ENCODE measurements around the gene TNNT2.

TNNT2 gene

DNA sequence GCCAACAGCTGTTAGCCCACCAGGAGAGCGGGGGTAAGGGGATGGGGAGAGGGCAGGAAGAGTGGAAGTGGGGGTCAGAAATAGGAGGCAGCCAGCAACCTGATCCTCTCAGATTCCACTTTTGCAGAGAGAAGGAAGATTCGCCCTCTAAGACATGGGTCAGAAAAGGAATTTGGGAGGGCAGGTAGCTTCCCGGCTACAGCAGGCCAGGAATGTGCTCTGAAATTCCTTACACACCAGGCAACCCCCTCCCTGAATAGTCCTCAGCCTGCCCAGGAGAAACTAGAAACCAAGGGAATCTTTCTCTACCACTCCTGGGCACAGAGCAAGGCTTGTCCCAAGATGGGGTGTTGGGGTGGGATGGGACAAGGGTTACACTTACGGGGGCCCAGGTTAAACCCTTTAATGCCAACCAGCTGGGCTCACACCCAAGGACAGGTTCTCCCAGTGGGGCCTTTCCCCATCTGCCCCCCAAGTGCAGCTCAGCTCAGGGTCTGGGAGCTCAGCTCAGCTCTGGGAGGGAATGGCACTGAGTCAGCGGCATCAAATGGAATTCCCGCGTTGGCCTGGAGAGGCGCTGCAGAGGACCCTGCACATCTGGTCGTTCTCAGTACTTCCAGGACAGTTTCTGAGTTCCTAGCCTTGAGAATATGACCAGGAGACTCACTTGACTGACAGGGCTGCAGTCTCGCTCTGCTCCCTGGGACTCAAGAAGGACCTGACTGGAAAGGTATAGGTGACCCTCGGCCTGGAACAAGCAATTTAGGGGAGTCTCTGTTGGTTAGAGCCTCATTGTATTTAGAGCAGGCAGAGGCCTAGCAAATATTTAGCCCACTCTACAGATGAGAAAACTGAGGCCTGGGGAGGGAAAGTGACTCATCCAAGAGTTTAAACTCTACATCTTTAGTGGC lies 761 bp downstream of the TNNT2 start:
- Histone ChIP-seq H3K36me3 (ENCODE audit: control insufficient read depth, insufficient read depth, low read length) (no peaks in the 10 kb centered on the region), H3K9me3 (ENCODE audit: control insufficient read depth, low read length) (no peaks in the 10 kb centered on the region), H3K4me1 (ENCODE audit: control insufficient read depth, insufficient read depth, low read length, poor library complexity, severe bottlenecking) (peaks cover 16% of the 10 kb centered on the region), H3K27ac (ENCODE audit: low read depth, low read length, severe bottlenecking) (peak overlapping the region; percentile 87), H3K4me3 (ENCODE audit: extremely low read depth, insufficient read depth, low read length, poor library complexity, severe bottlenecking) (no peak overlapping the region)
- 10 to 13% methylated on average over 7 to 8 of the region's 11 CpGs for WGBS, 2 experiments (ENCODE audit: insufficient coverage in 2 of 2)

DNA sequence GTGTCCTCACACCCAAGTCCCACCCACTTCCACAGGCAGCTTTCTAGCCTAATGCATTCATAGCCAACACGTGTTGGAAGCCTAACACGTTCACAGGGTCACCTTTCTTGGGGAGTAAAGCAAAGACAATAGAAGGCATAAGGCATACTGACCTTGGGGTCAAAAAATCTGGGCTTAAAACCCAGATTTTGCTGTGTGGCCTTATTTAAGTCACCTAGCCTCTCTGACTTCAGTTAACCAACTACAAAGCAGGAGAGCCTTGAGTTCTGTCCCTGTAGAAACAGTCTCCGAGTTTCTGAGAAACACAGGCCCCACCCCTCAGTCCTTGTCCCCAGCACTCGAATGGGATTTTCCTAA lies 1.4 kb downstream of the TNNT2 start:
- H3K9me3 ChIP-seq (ENCODE audit: control insufficient read depth, low read length) = no peaks in the 10 kb centered on the region
- peaks cover 16% of the 10 kb centered on the region for H3K4me1 ChIP-seq (ENCODE audit: control insufficient read depth, insufficient read depth, low read length, poor library complexity, severe bottlenecking)
- no peak overlapping the region for H3K4me3 ChIP-seq (ENCODE audit: extremely low read depth, insufficient read depth, low read length, poor library complexity, severe bottlenecking)
- WGBS, 2 experiments (ENCODE audit: insufficient coverage in 2 of 2) = 44 to 61% methylated on average over 2 of the region's 4 CpGs
- no peaks in the 10 kb centered on the region for H3K36me3 ChIP-seq (ENCODE audit: control insufficient read depth, insufficient read depth, low read length)
- H3K27ac ChIP-seq (ENCODE audit: low read depth, low read length, severe bottlenecking) = peak overlapping the region; percentile 87

DNA sequence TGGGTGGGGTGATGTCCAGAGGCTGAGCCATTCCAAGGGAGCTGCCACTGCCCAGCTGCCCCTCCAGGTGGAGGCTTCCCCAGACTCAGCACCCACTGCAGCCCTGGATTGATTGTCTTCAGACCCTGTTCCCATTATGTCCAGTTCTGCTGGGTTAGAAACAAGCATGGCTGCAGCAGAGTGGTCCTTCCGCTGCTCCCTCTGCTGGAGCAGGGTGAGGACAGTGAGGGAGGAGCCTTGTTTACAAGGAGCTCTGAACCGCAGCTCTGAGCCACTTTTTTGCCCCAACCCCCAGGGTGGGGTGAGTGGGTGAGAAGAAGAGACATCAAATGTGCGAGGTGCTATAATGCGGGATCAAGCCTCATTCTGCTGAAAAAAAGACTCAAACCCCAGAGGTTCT lies 2.3 kb downstream of the TNNT2 start:
- Histone ChIP-seq H3K4me1 (ENCODE audit: control insufficient read depth, insufficient read depth, low read length, poor library complexity, severe bottlenecking) (peaks cover 16% of the 10 kb centered on the region), H3K36me3 (ENCODE audit: control insufficient read depth, insufficient read depth, low read length) (no peaks in the 10 kb centered on the region), H3K4me3 (ENCODE audit: extremely low read depth, insufficient read depth, low read length, poor library complexity, severe bottlenecking) (no peak overlapping the region), H3K27ac (ENCODE audit: low read depth, low read length, severe bottlenecking) (no peak overlapping the region), H3K9me3 (ENCODE audit: control insufficient read depth, low read length) (no peaks in the 10 kb centered on the region)
- WGBS, 2 experiments (ENCODE audit: insufficient coverage in 2 of 2) = 100% methylated on average over 2 of the region's 4 CpGs; no CpG with 5 or more reads in 1 of the 2 experiments

DNA sequence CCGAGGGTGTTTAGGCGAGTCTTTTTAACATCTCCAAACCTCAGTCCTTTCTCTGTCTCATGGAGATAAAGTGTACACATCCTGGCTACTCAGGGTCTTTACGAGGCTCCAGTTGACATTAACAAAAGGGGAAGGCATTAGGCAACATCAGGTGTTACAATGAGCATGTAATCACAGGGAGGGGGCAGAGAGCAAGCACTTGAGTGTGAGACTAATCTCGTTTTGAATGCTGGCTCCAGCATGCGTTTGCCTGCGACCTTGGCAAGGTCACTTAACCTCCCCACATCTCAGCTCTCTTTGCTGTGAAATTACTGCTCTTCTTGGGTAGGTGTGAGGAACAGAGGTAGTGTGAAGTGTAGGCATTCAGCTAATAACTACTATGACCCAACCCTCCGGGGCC lies 3.1 kb downstream of the TNNT2 start:
- Histone ChIP-seq H3K36me3 (ENCODE audit: control insufficient read depth, insufficient read depth, low read length) (no peaks in the 10 kb centered on the region), H3K4me3 (ENCODE audit: extremely low read depth, insufficient read depth, low read length, poor library complexity, severe bottlenecking) (no peak overlapping the region), H3K27ac (ENCODE audit: low read depth, low read length, severe bottlenecking) (no peak overlapping the region), H3K4me1 (ENCODE audit: control insufficient read depth, insufficient read depth, low read length, poor library complexity, severe bottlenecking) (peaks cover 16% of the 10 kb centered on the region), H3K9me3 (ENCODE audit: control insufficient read depth, low read length) (no peaks in the 10 kb centered on the region)
- WGBS, 2 experiments (ENCODE audit: insufficient coverage in 2 of 2) = 65 to 82% methylated on average over 3 to 4 of the region's 7 CpGs

DNA sequence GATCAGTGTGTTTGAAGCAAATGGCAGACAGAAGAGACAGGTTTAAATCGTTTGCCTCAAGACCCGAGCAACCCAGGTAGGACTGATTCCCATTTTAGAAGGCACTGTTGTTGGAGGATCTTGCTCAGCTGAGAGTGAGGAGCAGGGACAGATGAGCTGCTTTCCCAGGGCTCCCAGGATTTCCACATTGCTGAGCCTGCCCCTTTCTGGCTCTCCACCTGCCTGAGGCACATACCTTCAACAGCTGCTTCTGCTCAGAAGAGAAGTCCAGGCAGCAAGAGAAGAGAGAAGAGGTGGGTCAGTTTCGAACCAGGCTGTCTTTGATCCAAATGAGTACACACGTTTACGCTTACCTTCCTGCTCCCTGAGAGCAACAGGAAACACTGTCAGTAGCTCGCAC lies 5.7 kb downstream of the TNNT2 start:
- Histone ChIP-seq H3K27ac (ENCODE audit: low read depth, low read length, severe bottlenecking) (no peak overlapping the region), H3K36me3 (ENCODE audit: control insufficient read depth, insufficient read depth, low read length) (no peaks in the 10 kb centered on the region), H3K4me1 (ENCODE audit: control insufficient read depth, insufficient read depth, low read length, poor library complexity, severe bottlenecking) (peaks cover 10% of the 10 kb centered on the region), H3K4me3 (ENCODE audit: extremely low read depth, insufficient read depth, low read length, poor library complexity, severe bottlenecking) (no peak overlapping the region), H3K9me3 (ENCODE audit: control insufficient read depth, low read length) (no peaks in the 10 kb centered on the region)
- WGBS, 2 experiments (ENCODE audit: insufficient coverage in 2 of 2) = 87 to 90% methylated on average over 5 to 6 of the region's 6 CpGs

DNA sequence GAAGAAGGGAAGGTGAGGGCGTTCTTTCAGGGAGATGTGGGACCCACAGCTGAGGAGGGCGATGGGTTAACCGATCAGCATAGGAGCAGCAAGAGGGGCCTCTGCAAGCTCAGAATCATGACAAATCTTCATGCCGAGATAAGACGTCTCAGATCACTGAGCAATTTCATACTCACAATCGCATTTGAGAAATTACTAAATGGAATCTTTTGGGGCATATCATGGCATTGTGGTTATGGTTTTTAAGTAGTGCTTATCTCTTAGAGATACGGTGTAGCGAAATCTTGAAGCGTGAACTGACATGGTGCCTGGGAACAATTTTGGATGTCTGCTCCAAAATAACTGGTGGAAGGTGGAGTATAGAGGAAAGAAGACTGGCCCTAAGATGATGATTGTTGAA lies 6.2 kb downstream of the TNNT2 start:
- no peaks in the 10 kb centered on the region for H3K36me3 ChIP-seq (ENCODE audit: control insufficient read depth, insufficient read depth, low read length)
- no peak overlapping the region for H3K27ac ChIP-seq (ENCODE audit: low read depth, low read length, severe bottlenecking)
- WGBS, 2 experiments (ENCODE audit: insufficient coverage in 2 of 2) = 94 to 96% methylated on average over 9 of the region's 9 CpGs
- no peak overlapping the region for H3K4me3 ChIP-seq (ENCODE audit: extremely low read depth, insufficient read depth, low read length, poor library complexity, severe bottlenecking)
- no peaks in the 10 kb centered on the region for H3K9me3 ChIP-seq (ENCODE audit: control insufficient read depth, low read length)
- peaks cover 7% of the 10 kb centered on the region for H3K4me1 ChIP-seq (ENCODE audit: control insufficient read depth, insufficient read depth, low read length, poor library complexity, severe bottlenecking)

DNA sequence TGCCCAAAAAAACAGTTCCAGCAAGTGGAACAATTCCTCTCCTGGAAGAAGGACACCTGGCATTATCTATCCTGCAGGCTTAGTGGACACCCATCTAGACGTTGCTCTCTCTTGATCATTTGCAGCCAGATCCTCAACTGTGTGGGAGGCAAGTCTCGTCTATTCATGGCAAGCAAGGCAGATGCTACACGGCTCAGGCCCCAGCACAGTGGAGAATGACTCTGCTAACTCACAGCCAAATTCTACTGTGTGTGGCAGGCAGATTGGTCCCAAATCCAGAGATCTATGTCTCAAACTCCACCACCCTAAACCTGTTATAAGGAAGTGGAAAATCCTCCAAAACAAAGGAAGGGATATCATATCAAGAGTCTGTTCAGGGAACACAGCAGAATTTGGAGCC lies 7.0 kb downstream of the TNNT2 start:
- H3K4me1 ChIP-seq (ENCODE audit: control insufficient read depth, insufficient read depth, low read length, poor library complexity, severe bottlenecking) = peaks cover 1% of the 10 kb centered on the region
- H3K27ac ChIP-seq (ENCODE audit: low read depth, low read length, severe bottlenecking) = no peak overlapping the region
- H3K36me3 ChIP-seq (ENCODE audit: control insufficient read depth, insufficient read depth, low read length) = no peaks in the 10 kb centered on the region
- 77 to 88% methylated on average over 2 to 3 of the region's 3 CpGs for WGBS, 2 experiments (ENCODE audit: insufficient coverage in 2 of 2)
- no peak overlapping the region for H3K4me3 ChIP-seq (ENCODE audit: extremely low read depth, insufficient read depth, low read length, poor library complexity, severe bottlenecking)
- H3K9me3 ChIP-seq (ENCODE audit: control insufficient read depth, low read length) = no peaks in the 10 kb centered on the region

DNA sequence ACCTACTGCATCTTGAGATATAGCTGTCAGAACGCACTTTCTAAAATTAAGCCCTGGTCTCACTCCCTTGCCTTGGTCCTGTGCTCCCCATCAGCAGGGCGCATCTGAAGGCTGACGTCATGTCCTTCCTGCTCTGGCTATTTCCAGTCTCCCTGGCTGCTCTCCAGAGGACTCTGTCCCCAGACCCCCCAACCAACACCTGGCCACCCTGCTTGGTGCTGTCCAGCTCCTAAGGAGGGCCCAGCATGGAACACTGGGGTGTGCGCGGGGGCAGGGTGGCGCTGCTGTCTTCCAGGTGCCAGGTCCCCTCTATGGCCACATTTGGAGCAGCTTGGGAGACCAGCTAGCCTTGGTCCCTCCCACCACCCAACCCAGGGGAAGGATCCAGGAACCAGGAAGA lies 8.3 kb downstream of the TNNT2 start:
- Histone ChIP-seq H3K36me3 (ENCODE audit: control insufficient read depth, insufficient read depth, low read length) (no peaks in the 10 kb centered on the region), H3K4me1 (ENCODE audit: control insufficient read depth, insufficient read depth, low read length, poor library complexity, severe bottlenecking) (no peaks in the 10 kb centered on the region), H3K9me3 (ENCODE audit: control insufficient read depth, low read length) (no peaks in the 10 kb centered on the region), H3K4me3 (ENCODE audit: extremely low read depth, insufficient read depth, low read length, poor library complexity, severe bottlenecking) (no peak overlapping the region), H3K27ac (ENCODE audit: low read depth, low read length, severe bottlenecking) (no peak overlapping the region)
- 90 to 92% methylated on average over 6 of the region's 6 CpGs for WGBS, 2 experiments (ENCODE audit: insufficient coverage in 2 of 2)

DNA sequence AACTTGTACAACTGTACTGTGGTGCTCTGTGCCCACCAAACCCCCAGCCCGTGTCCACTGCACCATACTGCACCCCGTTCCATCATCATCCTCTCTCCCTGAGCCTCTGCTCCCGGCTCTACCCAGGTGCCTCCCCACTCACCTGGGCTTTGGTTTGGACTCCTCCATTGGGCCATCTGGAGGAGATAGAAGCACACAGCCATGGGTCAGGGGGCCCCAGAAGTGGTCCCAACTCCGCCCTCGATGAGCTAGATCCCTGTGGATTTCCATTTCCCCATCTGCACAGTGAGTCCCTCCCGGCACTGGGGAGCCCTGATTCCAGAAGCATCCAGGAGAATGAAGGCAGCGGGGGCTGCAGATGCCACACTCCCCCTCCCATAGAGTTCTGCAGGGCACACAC lies 10.8 kb downstream of the TNNT2 start:
- Histone ChIP-seq H3K4me3 (ENCODE audit: extremely low read depth, insufficient read depth, low read length, poor library complexity, severe bottlenecking) (no peak overlapping the region), H3K36me3 (ENCODE audit: control insufficient read depth, insufficient read depth, low read length) (no peaks in the 10 kb centered on the region), H3K9me3 (ENCODE audit: control insufficient read depth, low read length) (no peaks in the 10 kb centered on the region), H3K4me1 (ENCODE audit: control insufficient read depth, insufficient read depth, low read length, poor library complexity, severe bottlenecking) (no peaks in the 10 kb centered on the region), H3K27ac (ENCODE audit: low read depth, low read length, severe bottlenecking) (no peak overlapping the region)
- 78 to 81% methylated on average over 6 to 7 of the region's 7 CpGs for WGBS, 2 experiments (ENCODE audit: insufficient coverage in 2 of 2)

DNA sequence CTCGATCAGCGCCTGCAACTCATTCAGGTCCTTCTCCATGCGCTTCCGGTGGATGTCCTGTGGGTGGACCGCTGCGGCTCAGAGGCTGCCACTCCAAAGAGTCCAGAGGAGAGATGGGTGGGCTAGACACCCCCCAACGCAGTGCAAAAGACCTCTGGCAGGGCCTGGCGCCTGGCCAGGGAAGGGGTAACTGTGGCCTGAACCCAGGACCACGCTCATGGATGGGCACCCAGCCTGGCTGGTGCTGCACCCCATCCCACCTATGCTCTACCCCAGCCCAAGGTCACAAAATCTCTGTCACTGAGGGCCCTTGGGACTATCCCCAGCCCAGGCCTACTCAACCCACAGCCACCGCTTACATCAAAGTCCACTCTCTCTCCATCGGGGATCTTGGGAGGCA lies 12.2 kb downstream of the TNNT2 start:
- no peak overlapping the region for H3K27ac ChIP-seq (ENCODE audit: low read depth, low read length, severe bottlenecking)
- WGBS, 2 experiments (ENCODE audit: insufficient coverage in 2 of 2) = 87 to 99% methylated on average over 10 to 11 of the region's 11 CpGs
- H3K4me1 ChIP-seq (ENCODE audit: control insufficient read depth, insufficient read depth, low read length, poor library complexity, severe bottlenecking) = no peaks in the 10 kb centered on the region
- H3K4me3 ChIP-seq (ENCODE audit: extremely low read depth, insufficient read depth, low read length, poor library complexity, severe bottlenecking) = no peak overlapping the region
- no peaks in the 10 kb centered on the region for H3K36me3 ChIP-seq (ENCODE audit: control insufficient read depth, insufficient read depth, low read length)
- no peaks in the 10 kb centered on the region for H3K9me3 ChIP-seq (ENCODE audit: control insufficient read depth, low read length)

DNA sequence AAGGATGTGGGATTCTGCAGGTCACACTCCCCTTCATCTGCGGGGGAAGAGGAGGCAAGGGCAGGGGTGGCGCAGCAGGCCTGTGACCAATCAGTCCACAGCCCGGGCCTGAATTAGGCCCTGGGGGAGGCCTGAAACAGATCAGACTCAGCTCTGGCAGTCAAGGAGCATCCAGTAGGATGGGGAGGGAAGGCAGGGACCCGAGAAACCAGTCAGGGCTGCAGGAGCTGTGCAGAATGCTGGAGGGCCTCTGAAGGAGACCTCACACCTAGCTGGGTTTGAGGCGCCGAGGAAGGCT lies 12.7 kb downstream of the TNNT2 start:
- Histone ChIP-seq H3K4me3 (ENCODE audit: extremely low read depth, insufficient read depth, low read length, poor library complexity, severe bottlenecking) (no peak overlapping the region), H3K4me1 (ENCODE audit: control insufficient read depth, insufficient read depth, low read length, poor library complexity, severe bottlenecking) (no peaks in the 10 kb centered on the region), H3K27ac (ENCODE audit: low read depth, low read length, severe bottlenecking) (no peak overlapping the region), H3K36me3 (ENCODE audit: control insufficient read depth, insufficient read depth, low read length) (no peaks in the 10 kb centered on the region), H3K9me3 (ENCODE audit: control insufficient read depth, low read length) (no peaks in the 10 kb centered on the region)
- WGBS, 2 experiments (ENCODE audit: insufficient coverage in 2 of 2) = 86 to 91% methylated on average over 4 to 6 of the region's 6 CpGs
